Measurements from ENCODE around the gene SBK2.
"Not testable (repeated sequence)": the region's sequence is repeated elsewhere in the genome, so short reads cannot be mapped to it uniquely, and the experiment has no call there.

Gene SBK2

DNA sequence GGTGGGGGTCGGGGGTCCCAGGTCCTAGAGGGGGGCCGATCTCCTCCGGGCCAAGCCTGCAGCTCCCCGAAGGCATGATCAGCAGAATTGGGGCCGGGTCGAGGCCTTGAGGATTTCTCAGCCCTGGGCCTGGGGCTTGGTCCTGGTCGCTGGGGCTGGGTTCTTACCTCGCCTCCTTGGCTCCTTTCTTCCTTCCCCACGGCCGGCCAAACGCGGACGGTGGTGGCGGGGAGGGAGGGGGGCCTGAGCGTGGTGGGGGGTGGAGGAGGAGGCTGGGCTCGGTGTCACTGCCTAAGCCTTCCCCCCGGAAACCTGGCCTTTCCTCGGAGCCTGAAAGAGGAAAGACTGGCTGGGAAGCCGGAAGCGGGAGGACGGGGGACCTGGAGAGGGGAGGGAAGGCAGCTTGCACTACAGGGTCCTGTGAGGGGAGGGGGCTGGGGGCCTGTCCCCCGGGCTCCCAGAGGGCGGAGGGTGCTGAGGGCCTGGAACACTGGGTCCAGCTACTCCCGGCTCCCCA lies 43.8 kb upstream of the SBK2 start, which contains the start of gene ZNF579:
TSS of gene ZNF579 (minus strand) at position 221 of the 517 bp plus-strand sequence. CDS start 1,209 bp downstream, outside the sequence.
- no peak for TF ChIP-seq CTCF (IDR thresholded peaks at IDR 0.05; ENCODE audit: low read depth, low read length)
- DNase-seq (ENCODE audit: extremely low read depth, low read depth): peak; percentile 76

DNA sequence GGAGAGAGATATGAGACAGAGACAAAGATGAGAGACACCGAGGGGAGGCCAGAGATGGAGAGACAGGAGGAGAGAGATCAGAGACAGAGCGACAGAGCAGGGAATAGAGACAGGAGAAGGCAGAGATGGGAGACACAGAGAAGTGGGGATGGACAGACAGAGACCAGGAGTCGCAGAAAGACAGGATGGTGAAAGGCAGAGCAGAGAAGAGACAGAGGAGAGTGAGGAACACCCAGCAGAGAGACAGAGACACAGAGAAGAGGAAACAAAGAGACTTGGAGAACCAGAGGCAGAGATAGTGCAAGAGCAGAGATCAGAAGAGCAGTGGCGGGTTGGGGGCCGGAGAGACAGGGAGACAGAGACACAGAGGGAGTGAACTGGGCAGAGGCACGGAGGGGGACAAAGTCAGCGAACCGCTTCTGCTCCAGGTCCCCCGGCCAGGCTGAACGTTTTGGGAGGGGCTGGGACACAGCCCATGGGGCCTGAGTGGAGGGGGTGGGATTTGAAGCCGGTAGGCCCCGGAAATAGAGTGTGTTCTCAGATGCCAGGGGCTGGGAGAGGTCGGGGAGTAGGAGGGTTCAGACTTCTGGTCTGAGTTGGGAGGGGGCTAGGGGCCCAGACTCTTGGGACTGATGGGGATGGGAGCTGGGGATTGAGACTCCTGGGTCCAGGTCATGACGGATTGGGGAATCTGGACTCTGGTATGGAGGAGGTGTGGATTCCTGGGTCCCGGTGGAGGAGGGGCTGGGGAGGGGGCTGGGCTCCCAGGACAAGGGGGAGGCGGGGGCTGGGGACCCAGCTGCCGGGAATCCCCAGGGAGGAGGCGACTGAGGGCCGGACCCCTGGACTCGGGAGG lies 43.1 kb upstream of the SBK2 start:
- no peak for DNase-seq (ENCODE audit: extremely low read depth, low read depth)
- no peak for TF ChIP-seq CTCF (IDR thresholded peaks at IDR 0.05; ENCODE audit: low read depth, low read length)

DNA sequence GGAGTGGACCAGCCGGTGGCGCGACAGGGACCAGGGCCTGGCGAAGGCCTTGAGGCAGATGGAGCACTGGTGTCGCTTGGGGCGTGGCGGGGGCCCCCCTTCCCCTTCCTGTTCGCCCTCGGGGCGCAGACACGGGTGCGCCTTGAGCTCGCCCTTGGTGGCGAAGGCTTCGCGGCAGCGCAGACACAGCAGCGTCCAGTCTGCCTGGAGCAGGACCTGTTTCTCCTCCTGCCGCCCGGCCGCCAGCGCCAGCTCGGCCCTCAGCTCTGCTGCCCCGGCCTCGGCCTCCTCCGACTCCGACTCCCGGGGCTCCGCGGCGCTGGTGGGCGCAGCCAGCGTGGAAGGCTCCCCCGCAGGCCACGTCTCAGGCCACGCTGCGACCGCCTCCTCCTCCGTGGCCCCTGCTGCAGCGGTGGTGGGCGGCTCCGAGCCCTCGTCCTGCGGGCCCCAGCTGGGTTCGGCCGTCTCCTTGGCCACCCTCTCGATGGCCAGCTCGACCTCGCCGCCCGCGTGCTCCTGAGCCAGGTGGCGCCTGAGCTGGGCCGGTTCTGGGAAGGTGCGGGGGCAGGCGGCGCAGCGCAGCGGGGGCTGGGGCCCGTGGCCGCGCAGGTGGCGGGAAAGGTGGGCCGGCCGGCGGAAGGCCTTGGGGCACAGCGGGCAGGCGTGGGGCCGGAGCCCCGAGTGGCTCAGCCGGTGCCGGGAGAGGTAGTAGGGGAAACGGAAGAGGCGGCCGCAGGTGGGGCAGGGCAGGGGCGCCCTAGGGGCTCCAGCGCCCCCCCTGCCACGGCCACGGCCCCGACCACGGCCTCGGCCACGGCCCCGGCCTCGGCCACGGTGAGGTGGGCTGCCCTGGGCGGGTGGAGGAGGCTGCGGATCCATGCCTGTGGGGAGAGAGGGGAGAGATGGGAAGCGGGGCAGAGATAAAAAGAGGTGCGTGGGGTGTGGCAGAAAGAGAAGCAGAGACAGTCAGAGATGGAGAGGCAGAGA lies 42.1 kb upstream of the SBK2 start:
- no peak for TF ChIP-seq CTCF (IDR thresholded peaks at IDR 0.05; ENCODE audit: low read depth, low read length)
- DNase-seq (ENCODE audit: extremely low read depth, low read depth): no peak

- no peak for DNase-seq (ENCODE audit: extremely low read depth, low read depth)
- no peak for TF ChIP-seq CTCF (IDR thresholded peaks at IDR 0.05; ENCODE audit: low read depth, low read length)
These were observed 41.3 kb upstream of the SBK2 start for GRCh38 chr19:55578031-55578760.

DNA sequence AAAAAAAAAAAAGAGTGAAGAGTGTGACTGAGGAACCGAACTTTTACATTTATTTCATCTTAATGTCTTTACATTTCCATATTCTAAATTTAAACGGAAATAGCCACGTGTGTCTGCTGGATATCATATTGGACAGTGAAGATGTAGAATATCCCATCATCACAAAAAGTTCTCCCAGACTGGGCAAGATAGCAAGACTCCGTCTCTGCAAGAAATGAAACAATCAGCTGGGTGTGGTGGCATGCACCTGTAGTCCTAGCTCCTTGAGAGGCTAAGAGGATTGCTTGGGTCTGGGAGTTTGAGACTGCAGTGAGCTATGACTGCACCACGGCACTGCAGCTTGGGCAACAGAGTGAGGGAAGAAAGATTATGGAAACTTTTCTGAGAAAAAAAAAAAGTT lies 39.8 kb upstream of the SBK2 start:
- TF ChIP-seq CTCF (IDR thresholded peaks at IDR 0.05; ENCODE audit: low read depth, low read length): no peak
- no peak for DNase-seq (ENCODE audit: extremely low read depth, low read depth)

DNA sequence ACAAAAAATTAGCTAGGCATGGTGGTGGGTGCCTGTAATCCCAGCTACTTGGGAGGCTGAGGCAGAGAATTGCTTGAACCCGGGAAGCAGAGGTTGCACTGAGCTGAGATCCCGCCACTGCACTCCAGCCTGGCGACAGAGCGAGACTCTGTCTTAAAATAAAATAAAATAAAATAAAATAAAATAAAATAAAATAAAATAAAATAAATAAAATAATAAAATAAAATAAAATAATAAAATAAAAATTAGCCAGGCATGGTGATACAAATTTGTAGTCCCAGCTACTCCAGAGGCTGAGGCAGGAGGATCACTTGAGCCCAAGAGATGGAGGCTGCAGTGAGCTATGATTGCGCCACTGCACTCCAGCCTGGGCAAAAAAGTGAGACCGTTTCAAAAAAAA lies 37.0 kb upstream of the SBK2 start:
- DNase-seq (ENCODE audit: extremely low read depth, low read depth): not testable (repeated sequence)

DNA sequence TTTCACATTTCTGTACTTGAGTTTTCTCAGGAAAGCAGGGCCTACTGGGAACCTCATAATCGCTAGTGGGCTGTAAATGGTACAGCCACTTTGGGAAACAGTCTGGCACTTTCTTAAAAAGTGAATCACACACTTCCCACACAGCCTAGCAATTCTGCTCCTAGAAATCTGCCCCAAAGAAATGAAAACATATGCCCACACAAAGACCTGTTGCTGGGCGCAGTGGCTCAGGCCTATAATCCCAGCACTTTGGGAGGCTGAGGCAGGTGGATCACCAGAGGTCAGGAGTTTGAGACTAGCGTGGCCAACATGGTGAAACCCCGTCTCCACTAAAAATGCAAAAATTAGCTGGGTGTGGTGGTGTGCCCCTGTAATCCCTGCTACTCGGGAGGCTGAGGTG lies 32.5 kb upstream of the SBK2 start:
- not testable (repeated sequence) for DNase-seq (ENCODE audit: extremely low read depth, low read depth)
